Fibroblast of villous mesenchyme (primary cell): ENCODE measurements around the gene PCDHGA1. TPM values are rescaled to one million over a fixed set of nuclear protein-coding genes. Genes with fewer than 3 reads are reported as not detected.

Experiments used
- DNase-seq: peaks from one replicate; pipeline ENCODE4 v3.0.0-alpha.2; 2010; ENCODE audit warnings: low read depth
- H3K4me3 ChIP-seq: 2 replicates; pipeline ENCODE4 v1.5.1; 2011; ENCODE audit warnings: low read depth, mild to moderate bottlenecking, low read length
- CTCF ChIP-seq: IDR thresholded peaks from 2 replicates; pipeline ENCODE4 v1.5.1; 2012; ENCODE audit warnings: low read depth, mild to moderate bottlenecking, low read length; ENCODE audit not compliant: insufficient read depth
- total RNA-seq: library from RNA; depleted of rRNA; stranded (reverse); fragments of >200 nt; gene quantifications from 2 replicates; pipeline ENCODE4 v1.2.3, GENCODE V29; 2012

PCDHGA1 gene
- total RNA-seq, 1 donor = 0.86 TPM

- TF ChIP-seq CTCF = no peak
- no peak for DNase-seq
- H3K4me3 ChIP-seq = peak overlapping the region; percentile 88
Observed at GRCh38 chr5:141477815-141478214, 147.5 kb downstream of the PCDHGA1 start.

GRCh38 chr5:141478321-141478945 is 148.1 kb downstream of the PCDHGA1 start:
- H3K4me3 ChIP-seq = peak overlapping the region; percentile 88
- DNase-seq = no peak
- TF ChIP-seq CTCF = peak; percentile 14

- no peak for TF ChIP-seq CTCF
- no peak overlapping the region for H3K4me3 ChIP-seq
- no peak for DNase-seq
Observed at GRCh38 chr5:141479776-141480175, 149.5 kb downstream of the PCDHGA1 start.

- DNase-seq = no peak
- TF ChIP-seq CTCF = no peak
- no peak overlapping the region for H3K4me3 ChIP-seq
Observed at GRCh38 chr5:141483902-141484301, 153.6 kb downstream of the PCDHGA1 start.

GRCh38 chr5:141484310-141484640 is 154.0 kb downstream of the PCDHGA1 start:
- peak overlapping the region; percentile 41 for H3K4me3 ChIP-seq
- no peak for DNase-seq
- TF ChIP-seq CTCF = no peak

- no peak for DNase-seq
- peak within 1 kb of the TSS; percentile 41 for H3K4me3 ChIP-seq
- TF ChIP-seq CTCF = no peak
Observed at GRCh38 chr5:141484641-141485311, 154.5 kb downstream of the PCDHGA1 start, which contains the start of gene PCDHGC4. Gene PCDHGC4 (plus strand): TSS chr5:141485030. CDS start chr5:141485174, 144 bp downstream.
